ENCODE measurements around the gene INPP5K.
A peak's percentile ranks its signal among the peaks of the same experiment; 100 is the strongest.
"Not testable (repeated sequence)": the region's sequence is repeated elsewhere in the genome, so short reads cannot be mapped to it uniquely, and the experiment has no call there.

INPP5K gene

GRCh38 chr17:1546292-1546922 lies 30.0 kb upstream of the INPP5K start:
- DNase-seq (ENCODE audit: low spot score) = no peak

GRCh38 chr17:1545618-1546017 lies 29.2 kb upstream of the INPP5K start:
- DNase-seq (ENCODE audit: low spot score) = no peak

GRCh38 chr17:1542316-1542715 lies 25.9 kb upstream of the INPP5K start:
- no peak for DNase-seq (ENCODE audit: low spot score)

- DNase-seq (ENCODE audit: low spot score) = no peak
Observed at GRCh38 chr17:1541367-1541904, 25.0 kb upstream of the INPP5K start.

- DNase-seq (ENCODE audit: low spot score) = no peak
Observed at GRCh38 chr17:1539811-1540210, 23.4 kb upstream of the INPP5K start.

GRCh38 chr17:1535737-1536136 lies 19.3 kb upstream of the INPP5K start:
- no peak for DNase-seq (ENCODE audit: low spot score)

GRCh38 chr17:1533661-1534325 lies 17.4 kb upstream of the INPP5K start:
- no peak for DNase-seq (ENCODE audit: low spot score)

- no peak for DNase-seq (ENCODE audit: low spot score)
Observed at GRCh38 chr17:1532836-1533602, 16.6 kb upstream of the INPP5K start.

GRCh38 chr17:1529863-1530262 lies 13.5 kb upstream of the INPP5K start:
- no peak for DNase-seq (ENCODE audit: low spot score)

GRCh38 chr17:1526876-1527275 lies 10.5 kb upstream of the INPP5K start:
- DNase-seq (ENCODE audit: low spot score) = not testable (repeated sequence)

GRCh38 chr17:1522626-1523025 lies 6.2 kb upstream of the INPP5K start:
- DNase-seq (ENCODE audit: low spot score) = no peak

- no peak for DNase-seq (ENCODE audit: low spot score)
Observed at GRCh38 chr17:1521086-1521640, 4.8 kb upstream of the INPP5K start.

GRCh38 chr17:1519678-1520077 lies 3.3 kb upstream of the INPP5K start:
- DNase-seq (ENCODE audit: low spot score) = no peak

GRCh38 chr17:1518410-1518809 lies 2.0 kb upstream of the INPP5K start:
- no peak for DNase-seq (ENCODE audit: low spot score)

- peak; percentile 69 for DNase-seq (ENCODE audit: low spot score)
Observed at GRCh38 chr17:1515640-1516387, 598 bp downstream of the INPP5K start.

GRCh38 chr17:1512351-1512750 lies 4.1 kb downstream of the INPP5K start:
- DNase-seq (ENCODE audit: low spot score) = no peak

- no peak for DNase-seq (ENCODE audit: low spot score)
Observed at GRCh38 chr17:1511756-1512321, 4.6 kb downstream of the INPP5K start.

GRCh38 chr17:1511290-1511689 lies 5.1 kb downstream of the INPP5K start:
- DNase-seq (ENCODE audit: low spot score) = no peak

GRCh38 chr17:1509290-1509881 lies 7.0 kb downstream of the INPP5K start:
- no peak for DNase-seq (ENCODE audit: low spot score)

GRCh38 chr17:1508709-1509108 lies 7.7 kb downstream of the INPP5K start:
- DNase-seq (ENCODE audit: low spot score) = not testable (repeated sequence)

- DNase-seq (ENCODE audit: low spot score) = no peak
Observed at GRCh38 chr17:1506649-1507267, 9.7 kb downstream of the INPP5K start.
